Transverse colon (tissue), 3 donors: Measurements from ENCODE around the gene KCND1.

Source experiments
- CTCF ChIP-seq, 5 experiments: fragments of 200-600 bp in 3 of 5; fragments of 450-650 bp in 2 of 5; sonication (generic) in 3 of 5; IDR thresholded peaks; 1 replicate in 2 of 5; 2 replicates in 3 of 5; pipeline ENCODE4 v1.5.1; 2016 to 2017; ENCODE audit warnings: antibody characterized with exemption in 5 of 5, inconsistent platforms in 3 of 5, mild to moderate bottlenecking in 2 of 5, moderate library complexity in 1 of 5
- POLR2A ChIP-seq: fragments of 450-650 bp; IDR thresholded peaks from one replicate; pipeline ENCODE4 v1.6.1; 2016; ENCODE audit warnings: antibody characterized with exemption, mild to moderate bottlenecking, moderate library complexity

DNA sequence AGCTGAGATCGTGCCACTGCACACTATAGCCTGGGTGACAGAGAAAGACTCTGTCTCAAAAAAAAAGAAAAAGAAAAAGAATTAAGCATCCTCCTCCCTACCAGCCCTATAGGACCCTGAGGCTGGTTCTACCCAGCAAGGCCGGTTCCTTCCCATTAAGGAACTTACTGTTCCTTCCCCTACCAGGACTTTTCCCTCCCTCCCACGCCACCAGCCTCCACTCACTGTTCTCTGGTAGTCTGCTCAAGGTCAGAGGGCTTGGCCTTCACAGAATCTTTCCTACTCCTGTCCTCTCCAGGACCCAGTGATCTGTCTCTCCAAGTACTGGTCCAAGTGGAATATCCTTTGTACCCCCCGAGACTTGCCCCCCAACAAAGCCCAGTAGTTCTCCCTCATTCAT, 29.0 kb upstream of the KCND1 start:
- TF ChIP-seq CTCF (IDR thresholded peaks at IDR 0.05) (no peak), POLR2A (no peak)
